Esophagus squamous epithelium (tissue), 4 donors: Measurements from ENCODE around the gene MAP6.

Experiments used
- POLR2A ChIP-seq, 4 donors: fragments of 450-650 bp; IDR thresholded peaks; one replicate each; pipeline ENCODE4 v1.6.1; 2017; ENCODE audit warnings: antibody characterized with exemption in 4 of 4, mild to moderate bottlenecking in 4 of 4, moderate library complexity in 3 of 4
- TF ChIP-seq, protein P1 (sequence below), 6 experiments: fragments of 450-650 bp in 4 of 6; fragments of 200-600 bp in 2 of 6; sonication (generic) in 2 of 6; IDR thresholded peaks; one replicate each; pipeline ENCODE4 v1.5.1; 2016 to 2019; ENCODE audit warnings: antibody characterized with exemption in 6 of 6, mild to moderate bottlenecking in 4 of 6, moderate library complexity in 4 of 6

DNA sequence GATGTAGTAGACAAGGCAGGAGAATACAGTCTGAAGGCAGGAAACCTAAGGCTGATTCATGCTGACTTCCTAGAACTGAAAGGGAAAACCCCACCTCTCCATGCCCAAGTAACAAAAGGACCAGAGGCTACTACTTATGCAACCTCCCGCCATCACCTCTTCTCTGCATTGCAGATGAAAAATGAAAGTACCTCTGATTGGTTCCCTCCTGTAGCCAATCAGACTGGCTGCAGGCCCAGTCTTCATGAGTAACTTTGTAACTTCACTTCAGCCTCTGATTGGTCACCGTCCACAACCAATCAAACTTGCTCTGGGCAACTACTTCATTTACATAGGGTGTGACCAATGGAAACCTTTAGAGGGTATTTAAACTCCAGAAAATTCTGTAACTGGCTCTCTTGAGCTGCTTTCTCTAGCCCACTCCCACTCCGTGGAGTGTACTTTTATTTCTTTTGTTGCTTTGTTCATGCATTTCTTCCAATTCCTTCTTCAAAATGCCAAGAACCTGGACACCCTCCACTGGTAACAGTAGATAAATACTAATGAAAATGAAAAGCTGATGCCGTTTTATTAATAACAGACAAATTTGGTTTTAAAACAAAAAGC lies 5.2 kb upstream of the MAP6 start:
- TF ChIP-seq, protein P1, sequence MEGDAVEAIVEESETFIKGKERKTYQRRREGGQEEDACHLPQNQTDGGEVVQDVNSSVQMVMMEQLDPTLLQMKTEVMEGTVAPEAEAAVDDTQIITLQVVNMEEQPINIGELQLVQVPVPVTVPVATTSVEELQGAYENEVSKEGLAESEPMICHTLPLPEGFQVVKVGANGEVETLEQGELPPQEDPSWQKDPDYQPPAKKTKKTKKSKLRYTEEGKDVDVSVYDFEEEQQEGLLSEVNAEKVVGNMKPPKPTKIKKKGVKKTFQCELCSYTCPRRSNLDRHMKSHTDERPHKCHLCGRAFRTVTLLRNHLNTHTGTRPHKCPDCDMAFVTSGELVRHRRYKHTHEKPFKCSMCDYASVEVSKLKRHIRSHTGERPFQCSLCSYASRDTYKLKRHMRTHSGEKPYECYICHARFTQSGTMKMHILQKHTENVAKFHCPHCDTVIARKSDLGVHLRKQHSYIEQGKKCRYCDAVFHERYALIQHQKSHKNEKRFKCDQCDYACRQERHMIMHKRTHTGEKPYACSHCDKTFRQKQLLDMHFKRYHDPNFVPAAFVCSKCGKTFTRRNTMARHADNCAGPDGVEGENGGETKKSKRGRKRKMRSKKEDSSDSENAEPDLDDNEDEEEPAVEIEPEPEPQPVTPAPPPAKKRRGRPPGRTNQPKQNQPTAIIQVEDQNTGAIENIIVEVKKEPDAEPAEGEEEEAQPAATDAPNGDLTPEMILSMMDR (IDR thresholded peaks at IDR 0.05), result no peak
- TF ChIP-seq POLR2A (IDR thresholded peaks at IDR 0.05), result no peak
